ENCODE measurements around the gene ZFP36.

- TF ChIP-seq YY1 (IDR thresholded peaks at IDR 0.05; ENCODE audit: insufficient read depth, insufficient read length), result no peak
- no peak for TF ChIP-seq SUZ12 (IDR thresholded peaks at IDR 0.05; ENCODE audit: extremely low read depth, insufficient read depth, insufficient read length)
Measured at GRCh38 chr19:39372941-39373340, 33.7 kb upstream of the ZFP36 start.
